ENCODE measurements around the gene DLX4.
A peak's percentile ranks its signal among the peaks of the same experiment; 100 is the strongest.

DLX4 gene, protein sequence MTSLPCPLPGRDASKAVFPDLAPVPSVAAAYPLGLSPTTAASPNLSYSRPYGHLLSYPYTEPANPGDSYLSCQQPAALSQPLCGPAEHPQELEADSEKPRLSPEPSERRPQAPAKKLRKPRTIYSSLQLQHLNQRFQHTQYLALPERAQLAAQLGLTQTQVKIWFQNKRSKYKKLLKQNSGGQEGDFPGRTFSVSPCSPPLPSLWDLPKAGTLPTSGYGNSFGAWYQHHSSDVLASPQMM

DNA sequence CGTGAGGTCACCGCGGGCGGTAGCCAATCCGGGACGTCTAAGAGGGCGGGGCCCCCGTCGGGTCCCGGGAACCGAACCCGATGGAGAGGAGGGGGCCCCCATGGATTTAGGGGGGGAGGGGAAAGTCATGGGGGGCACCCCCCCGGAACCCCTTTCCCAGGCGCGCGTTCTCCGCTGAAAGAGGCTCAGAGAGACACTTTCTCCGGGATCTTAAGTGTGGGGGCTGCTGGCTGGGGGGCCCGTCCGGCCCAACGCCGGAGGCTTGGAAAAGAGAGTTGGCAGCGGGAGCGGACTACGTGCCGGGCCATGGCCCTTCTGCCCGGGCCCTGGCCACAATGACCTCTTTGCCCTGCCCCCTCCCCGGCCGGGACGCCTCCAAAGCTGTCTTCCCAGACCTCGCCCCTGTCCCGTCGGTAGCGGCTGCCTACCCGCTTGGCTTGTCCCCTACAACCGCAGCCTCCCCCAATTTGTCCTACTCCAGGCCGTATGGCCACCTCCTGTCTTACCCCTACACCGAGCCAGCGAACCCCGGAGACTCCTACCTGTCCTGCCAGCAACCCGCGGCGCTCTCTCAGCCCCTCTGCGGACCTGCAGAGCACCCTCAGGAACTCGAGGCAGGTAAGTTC, at the start of gene DLX4:
Gene DLX4, plus strand, starts transcription at position 57 of the 626 bp plus-strand sequence. Its CDS starts 279 bp downstream, at position 336.
- DNase-seq, result peak; percentile 35

DNA sequence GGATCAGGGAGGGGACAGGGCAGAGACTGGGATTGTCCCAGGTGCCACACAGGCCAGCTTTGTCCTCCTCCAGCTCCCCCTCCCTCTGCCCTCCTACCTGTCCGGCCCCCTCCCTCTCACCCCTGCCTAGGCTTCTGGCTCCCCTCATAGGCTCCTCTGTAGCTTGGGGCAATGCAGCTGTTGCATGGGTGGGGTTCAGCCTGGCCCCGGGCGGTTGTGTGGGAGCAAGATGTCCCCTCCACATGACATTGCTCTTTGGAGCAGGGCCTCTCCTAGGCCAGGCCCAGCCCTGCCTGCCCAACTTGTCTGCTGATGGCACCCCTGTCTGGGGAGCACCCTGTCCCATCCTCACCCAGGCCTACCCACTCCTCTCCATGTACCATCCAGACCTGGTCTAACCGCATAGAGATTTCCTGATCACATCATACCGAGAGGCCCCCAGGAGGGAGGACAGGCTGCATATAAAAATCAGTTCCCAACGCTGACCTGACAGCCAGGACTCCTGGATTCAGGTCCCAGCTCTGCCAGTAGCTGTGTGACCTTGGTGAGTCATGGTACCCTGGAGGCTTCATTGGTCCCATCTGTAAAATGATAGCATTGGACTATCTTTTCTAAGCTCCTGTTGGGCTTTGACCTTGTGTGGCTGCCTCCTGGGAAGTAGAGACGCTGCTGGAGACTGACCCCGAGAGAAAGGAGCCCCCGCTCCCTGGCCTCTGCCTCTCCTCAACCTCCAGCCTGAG, 48.8 kb upstream of the DLX4 start:
- no peak for DNase-seq

DNA sequence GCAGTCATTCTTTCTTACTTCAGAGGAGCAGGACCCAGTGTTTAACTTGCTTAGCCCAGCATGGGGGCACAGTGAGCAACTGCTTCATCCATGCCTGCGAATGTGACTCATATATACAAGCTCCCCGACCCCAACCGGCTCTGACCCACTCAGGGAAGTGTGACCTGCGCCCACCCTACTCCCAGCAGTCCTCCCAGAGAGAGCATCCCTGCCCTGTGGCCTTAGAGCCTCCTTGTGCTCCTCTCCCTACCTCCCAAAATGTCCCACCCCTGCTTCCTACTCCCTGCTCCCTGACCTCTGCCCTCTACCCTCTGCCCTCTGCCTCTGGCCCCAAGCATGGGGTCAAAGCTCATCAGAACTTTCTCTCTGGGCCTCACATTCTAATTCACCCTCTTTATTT, 46.9 kb upstream of the DLX4 start:
- DNase-seq, result no peak

DNA sequence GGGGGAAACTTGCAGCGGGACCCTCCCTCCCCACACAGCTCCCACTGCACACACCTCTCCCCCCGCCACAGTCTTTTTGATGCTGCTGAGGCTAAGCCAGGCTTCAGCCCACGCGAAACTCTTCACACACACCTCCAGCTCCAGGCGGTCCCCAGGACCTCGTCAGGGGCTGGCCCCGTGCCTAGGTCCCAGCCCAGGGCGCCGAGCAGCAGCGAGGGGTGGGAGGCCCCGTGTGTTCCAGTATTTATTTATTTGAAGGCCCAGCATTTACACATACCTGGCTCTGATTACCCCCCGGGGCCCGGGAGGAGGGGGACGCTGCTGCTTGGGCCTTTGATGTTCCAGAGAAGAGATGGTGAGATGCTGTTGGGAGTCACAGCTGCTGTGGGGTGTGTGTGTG, 44.9 kb upstream of the DLX4 start:
- DNase-seq, result no peak

DNA sequence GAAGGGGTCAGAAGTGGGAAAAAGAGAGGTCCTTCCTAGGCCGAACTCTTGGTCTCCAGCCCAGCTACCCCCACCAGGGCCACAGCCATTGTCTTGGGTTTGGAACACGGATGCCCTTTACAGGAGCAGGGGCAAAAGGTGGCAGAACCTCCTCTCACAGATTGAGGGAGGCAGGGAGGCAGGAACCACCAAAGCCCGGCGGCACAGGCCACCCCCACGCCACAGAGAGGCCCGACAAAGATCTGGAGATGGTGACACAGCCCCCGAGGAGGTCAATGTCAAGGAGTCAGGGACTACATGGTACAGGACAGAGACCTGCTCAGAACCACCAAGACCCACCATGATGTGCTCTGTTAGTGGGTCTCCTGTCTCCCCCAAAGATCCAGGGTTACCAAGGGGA, 44.4 kb upstream of the DLX4 start:
- DNase-seq, result no peak

DNA sequence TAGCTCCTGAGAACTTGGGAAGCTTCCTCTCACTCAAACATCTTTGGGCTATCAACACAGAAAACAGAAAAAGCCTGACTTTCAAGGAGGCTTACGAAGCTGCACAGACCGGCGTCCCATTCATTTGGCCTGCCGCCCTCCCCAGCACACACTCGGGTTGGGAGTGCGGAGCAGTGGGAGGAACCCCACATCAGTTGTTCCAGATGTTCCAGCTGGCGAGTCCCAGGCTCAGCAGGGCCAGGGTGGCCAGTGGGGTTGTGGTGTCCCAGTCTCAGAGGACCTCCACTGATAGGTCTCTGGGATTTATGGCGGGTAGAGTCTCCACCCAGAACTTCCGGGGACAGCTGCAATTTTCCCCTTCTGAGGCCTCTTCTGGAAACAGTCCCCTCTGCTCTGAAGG, 43.1 kb upstream of the DLX4 start:
- DNase-seq, result no peak

DNA sequence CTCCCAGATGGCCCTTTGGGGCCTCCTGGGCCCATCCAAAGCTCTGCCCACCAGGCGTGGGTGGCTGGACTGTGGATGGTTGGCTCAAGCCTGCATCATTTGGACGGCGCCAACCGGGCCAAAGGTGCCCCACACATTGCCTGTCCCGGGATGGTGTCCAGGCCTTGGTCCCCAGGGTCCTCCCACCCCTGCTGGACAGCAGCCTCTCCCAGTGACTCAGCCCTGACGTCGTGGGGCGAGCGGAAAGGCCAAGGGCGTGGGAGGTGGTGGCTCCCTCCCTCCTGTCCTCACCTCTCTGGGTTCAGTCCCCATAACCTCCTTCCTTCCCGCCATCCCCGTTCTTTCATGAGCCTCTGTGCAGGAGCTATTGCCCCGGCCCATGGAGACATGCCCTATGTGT, 42.1 kb upstream of the DLX4 start:
- no peak for DNase-seq

DNA sequence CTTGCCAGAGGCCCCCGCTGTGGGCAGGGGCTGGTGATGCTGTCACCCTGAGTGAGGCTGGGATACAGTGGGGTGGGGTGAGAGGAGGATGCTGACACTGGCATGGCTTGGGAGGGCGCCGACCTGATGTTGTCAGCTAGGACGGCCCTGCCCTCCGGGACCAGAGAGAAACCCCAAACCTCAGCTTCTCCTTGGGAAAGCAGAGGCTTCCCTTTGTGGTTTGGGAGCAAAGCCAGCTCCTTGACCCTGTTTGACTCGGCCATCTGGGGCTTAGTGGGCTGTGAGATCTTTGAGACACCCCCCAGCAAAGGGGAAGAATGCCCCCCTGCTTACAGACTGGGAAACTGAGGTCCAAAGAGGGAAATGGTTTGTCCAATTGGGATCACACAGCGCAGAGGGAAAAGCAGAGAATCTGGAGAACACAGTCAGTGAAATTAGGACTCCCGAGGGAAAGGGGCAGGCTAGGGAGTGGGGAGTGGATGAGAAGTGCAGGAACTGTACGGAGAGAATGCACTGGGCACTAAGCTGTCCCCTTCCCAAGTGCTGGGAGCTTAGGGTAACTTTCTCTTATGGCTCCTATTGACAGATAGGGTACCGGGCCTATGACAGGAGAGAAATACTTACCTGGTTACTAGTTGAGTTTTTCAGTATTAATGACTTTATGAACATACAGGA, 40.7 kb upstream of the DLX4 start:
- DNase-seq, result no peak

DNA sequence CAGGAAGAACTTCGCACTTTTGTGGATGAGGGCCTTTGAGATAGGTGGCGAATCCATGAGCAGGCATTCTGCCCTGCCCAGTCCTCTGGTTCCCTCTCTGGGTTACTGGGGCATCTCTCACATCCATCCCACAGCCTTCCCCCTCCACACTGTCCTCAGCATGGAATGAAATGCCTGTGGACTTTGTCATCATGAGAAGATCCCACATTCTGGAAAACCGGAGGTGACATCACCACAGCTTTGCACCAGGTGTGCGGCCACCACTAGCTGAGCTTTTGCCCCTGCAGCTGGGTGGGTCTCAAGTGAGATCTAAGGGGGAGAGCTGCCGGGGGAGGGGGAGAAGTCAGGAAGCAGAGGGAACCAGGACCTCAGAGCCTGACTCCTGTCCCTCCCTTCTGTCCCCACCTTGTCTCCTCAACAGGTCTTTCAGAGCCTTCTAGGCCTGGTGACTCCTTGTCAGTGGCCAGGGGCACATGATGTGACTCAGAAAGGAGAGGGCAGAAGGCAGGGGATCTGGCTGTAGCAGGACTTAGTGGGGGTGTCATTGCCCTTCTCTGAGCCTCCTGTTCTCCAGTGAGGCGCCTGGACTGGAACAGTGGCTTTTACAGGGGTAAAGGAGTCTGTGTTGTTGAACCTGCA, 40.0 kb upstream of the DLX4 start:
- no peak for DNase-seq

DNA sequence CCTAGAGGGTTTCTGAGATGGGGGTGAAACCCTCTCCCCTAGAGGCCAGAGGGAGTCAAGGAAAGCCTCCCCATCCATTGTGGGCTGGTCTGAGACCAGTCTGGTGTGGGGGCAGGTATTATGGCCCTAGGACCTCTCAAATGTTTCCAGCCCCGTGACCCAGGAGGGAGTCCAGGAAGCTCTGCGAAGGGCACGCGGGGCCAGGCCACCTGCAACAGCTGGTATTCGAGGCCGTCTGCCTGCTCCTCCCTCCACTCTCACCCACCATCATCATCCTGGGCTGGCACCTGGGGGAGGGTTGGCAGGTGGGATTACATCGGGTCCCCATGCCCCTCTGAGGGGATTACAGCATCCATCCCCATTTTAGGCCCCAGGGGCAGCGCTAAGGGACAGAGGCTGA, 38.1 kb upstream of the DLX4 start:
- no peak for DNase-seq

DNA sequence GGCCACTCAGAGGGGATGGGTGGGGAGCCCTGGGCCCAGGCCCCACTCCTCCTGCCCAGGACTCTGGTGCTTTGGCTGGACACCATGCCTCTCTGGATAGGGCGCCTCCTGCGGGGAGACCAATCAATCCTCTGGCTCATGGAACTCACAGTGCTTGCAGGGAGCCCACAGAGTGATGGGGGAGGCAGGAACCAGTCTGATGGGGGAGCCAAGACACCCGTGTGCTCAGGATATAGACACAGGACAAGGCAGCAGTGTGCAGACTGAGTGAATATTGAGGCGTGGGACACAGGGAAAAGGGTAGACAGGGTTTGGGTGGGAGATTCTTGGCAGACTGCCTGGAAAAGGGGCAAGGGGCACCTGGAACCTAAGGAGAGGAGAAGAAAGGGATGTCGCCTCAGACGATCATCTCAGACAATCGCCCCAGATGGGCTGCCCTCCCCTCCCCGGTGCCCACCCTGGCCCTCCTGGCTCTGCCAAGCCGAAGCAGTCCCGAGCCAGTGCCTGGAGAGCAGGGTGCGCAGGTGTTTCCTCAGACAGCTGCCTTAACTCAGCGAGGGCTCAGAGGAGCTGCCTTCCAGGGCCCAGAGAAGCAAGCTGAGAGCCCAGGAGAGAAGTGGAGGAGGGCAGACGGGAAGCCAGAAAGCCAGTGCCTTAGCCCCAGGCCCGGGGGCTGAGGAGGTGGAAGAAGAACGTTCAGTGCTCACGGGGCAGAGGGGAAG, 37.4 kb upstream of the DLX4 start:
- DNase-seq, result no peak

DNA sequence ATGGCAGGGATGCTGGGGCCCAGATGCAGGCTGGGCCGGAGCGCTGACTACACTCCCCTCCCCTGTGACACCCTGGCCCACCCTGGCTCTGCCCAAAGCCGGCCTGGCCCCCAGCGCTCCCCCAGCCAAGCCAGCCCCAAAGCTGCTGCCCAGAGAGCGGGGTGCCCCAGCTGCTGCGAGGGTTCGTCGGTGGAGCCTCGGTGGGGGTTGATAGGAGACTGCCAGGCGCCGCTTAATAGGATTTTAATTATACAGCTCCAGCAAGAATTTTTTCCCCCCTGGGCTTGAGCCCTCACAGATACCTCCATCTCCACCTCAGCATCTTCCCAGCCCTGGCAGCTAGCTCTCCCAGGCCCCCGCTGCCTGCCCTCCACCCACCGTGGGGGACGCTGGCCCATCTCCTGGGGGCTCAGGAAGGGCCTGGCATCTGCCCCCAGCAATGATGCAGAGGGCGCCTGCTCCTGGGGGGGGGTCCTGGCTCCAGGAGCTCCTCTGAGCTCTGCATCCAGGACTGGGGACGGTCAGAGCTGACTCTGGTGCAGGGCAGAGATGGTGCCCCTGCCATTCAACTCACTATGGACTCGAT, 36.8 kb upstream of the DLX4 start:
- no peak for DNase-seq

DNA sequence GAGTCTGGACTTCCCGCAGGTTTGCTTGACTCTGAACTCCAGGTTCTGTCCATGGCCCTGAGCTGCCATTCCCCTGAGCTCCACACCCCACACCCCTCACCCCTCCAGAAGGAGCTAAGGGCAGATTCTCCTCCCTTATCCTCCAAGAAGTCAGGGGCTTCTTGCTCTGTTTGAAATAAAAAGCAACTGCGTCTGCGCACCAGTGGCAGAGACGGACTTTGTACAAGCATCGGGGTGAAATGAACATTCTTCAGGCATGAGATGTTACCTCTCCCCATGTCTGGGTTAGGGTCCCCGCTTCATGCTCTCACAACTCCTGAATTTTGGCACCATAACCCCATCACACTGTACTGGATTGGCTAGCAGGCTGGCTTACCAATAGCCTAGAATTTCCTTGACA, 36.1 kb upstream of the DLX4 start:
- no peak for DNase-seq

DNA sequence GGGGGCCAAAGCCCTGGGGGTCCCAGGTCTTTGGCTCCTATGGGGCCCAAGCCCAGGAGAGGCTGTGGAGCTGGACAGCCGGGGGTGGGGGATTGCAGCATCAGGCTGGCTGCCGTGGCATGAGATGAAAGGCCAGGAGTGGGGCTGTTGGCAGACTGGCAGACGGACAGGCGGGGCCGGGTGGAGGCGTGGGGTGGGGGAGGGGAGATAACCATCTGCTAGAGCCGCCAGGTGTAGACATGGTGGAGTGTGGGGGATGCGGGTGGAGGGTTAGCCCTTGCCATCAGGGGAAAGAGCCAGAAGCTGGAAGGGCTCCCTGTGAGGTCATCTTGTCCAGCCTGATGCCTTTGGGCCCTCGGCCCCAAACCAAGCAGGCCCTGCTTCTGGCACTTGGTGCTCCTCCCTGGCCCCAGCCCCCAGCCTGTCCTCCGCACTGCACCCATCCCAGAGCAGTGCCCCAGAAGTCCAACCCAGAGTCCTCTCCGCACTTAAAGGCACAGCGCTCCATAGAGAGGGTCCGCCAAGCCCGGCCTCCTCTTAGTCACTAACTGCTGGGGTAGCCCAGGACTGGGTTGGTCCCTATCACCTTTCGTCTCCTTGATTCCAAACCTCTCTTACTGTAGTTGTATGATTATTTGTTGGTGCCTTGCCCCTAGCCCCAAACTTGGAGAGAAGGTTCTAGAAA, 33.3 kb upstream of the DLX4 start:
- DNase-seq, result no peak

DNA sequence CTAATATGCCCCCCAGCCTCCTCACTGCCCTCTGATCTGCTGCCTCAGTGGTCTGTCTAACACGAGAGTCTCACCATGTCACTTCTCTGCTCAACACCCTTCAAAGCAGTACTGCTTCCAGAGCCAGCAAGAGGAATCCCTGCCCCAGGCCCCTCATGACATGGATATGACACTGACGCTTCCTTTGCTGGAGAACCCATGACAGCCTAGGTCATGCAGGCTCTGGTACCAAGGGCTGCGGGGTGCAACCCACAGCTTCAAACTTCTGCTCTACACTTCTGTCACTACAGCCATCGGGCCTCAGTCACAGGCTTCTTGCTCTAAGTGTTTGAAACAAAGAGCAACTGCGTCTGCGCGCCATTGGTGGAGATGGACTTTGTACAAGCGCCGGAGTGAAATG, 32.6 kb upstream of the DLX4 start:
- no peak for DNase-seq

DNA sequence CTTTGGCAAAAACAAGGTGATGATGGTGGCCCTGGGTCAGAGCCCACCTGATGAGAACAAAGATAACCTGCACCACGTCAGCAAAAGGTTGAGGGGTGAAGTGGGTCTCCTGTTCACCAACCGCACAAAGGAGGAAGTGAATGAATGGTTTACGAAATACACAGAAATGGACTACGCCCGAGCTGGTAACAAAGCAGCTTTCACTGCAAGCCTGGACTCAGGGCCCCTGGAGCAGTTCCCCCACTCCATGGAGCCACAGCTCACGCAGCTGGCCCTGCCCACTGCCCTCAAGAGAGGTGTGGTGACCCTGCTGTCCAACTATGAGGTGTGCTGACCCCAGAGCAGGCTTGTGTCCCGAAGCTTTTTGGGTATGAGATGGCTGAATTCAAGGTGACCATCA, 29.7 kb upstream of the DLX4 start:
- no peak for DNase-seq

DNA sequence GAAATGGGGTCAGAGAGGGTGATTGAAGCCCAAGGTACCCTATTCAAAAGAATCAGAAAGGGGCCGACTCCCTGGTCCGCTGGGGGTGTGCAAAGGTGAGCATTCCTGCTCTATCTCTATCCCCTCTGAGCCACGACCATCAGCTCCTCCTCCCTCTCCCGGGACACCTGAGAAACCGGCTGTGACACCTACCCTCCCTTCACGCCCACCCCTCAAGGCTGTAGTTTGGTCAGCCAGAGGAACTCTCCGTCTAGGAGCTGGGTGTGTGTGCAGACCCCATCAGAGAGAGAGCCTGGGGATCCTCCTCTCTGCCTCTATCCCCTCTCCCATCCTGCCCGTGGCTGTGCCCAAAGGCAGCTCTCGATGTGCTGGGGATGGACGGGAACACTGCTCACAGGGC, 27.6 kb upstream of the DLX4 start:
- no peak for DNase-seq

DNA sequence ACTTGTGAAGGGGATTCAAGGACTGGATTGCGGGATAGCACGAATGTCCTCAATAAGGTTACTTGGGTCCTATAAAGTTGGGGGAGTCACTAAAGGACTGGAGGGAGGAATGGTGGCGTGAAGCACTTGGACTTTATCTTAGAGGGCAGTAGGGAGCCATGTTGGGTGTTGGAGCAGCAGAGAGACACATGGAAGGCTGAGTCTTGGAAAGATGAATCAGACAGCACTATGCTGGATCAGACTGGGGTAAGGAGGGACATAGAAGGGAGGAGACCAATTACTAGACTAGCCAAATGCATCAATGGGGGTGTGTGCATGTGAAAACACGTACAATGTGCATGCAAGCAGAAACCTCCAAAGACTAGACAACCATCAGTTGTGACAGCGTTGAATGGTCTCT, 26.0 kb upstream of the DLX4 start:
- DNase-seq, result no peak

DNA sequence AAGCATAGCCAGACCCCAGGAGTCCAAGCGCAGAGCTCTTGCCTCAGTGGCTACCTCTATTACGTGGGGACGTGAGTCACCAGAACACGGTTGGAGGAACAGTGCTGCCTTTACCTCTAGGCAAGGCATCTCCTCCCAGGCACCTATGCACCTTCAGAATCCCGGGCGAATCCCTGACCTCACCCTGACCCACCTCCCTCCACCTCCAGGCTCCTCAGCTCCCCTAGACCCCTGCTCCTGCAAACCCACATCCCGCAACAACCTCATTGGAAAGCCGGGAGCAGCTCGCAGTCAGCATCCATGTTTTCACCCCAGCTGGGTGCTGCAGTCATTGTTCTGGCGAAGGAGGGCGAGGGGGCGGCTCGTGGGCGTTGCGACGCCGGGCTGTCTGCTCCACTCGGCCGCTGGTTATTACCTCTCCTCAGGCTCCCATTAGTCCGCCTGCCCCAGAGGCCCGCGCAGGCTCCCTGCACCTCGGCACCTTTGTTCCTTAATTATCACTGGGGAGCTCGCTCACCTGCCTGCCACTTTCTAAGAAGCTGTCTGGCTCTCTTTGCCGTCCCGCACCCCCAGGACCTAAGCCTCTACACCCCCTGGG, 24.6 kb upstream of the DLX4 start:
- no peak for DNase-seq

DNA sequence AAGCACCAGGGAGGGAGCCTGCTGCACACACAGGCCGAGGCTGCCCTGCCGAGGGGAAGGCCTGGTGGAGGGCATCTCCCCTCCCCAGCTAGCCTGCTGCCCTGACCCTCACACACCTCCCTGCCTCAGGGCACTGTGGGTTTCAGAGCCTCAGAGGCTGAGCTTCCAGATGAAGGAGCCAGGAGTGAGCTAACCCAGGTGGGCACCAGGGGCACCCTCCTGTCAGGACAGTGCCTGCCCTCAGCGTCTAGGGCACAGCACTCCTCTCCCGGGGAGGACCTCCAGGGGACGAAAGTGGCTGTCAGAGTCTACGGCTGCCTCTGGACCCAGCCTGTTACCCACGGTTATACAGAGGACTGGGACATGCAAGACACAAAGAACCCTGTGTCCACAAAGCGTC, 22.8 kb upstream of the DLX4 start:
- DNase-seq, result no peak

DNA sequence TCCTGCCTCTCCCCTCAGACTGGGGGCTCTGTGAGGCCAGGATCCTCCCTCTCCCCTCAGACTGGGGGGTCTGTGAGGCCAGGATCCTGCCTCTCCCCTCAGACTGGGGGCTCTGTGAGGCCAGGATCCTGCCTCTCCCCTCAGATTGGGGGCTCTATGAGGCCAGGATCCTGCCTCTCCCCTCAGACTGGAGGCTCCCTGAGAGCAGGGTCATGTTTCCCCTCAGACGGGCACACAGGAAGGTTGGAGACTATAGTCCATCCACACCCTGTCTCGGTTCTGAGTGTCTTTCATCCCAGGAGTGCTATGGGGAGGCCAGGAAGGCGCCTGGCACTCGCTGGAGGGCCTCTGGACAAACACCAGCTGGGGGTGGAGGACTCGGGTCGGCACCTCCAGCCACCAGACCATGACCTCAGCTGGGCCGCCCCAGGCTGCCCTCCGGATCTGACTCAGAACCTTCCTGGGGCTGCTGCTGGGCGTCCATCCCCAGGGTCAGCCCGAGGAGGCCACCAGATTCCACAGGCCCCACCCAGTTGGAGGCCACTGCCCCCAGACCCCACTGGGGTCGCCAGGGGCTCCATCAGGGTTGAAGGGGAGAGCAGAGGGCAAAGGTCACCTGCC, 21.9 kb upstream of the DLX4 start:
- DNase-seq, result no peak
